OCI-M2 (cell line): ENCODE data around the gene CILP.

ENCODE experiments used
- DNase-seq: peaks from one replicate; lab custom pipeline; 2025; ENCODE audit not compliant: unreplicated experiment; lab: John Stamatoyannopoulos, UW

The CILP gene

DNA sequence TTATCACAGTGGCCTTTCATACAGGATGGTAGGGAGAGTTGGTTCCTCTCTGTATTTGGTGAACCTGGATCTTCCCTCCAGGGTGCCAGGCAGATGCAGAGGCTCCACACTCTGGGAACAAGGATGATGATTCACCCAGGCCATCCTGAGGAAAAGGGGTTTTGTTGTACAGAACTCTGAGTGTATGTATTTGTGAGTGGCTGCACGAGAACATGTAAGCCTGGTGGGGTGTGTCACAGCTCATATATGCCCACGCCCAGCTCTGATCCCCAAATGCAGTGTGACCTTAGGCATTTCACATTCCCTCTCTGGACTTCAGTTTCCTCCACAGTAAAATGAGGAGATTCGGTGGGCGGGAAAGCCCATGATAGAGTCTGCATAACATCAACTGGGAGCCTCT, 11.6 kb upstream of the CILP start:
- no peak for DNase-seq

DNA sequence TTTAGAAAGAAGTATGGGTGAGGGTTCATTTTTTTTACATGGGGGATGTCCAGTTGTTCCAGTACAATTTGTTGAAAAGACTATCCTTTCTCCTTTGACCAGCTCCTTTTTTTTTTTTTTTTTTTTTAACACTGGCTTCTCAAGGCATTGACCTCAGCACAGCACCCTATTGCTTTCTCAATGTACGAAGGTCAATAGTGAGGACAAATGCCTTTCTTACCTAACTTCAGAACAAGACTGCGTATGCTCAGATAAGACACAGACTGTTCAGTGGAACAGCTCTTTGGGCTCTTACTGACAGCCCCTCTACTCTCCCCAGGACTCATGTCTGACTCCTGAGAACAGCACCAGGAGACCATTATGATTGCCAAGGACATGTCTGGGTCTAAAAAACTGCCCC, 10.4 kb upstream of the CILP start:
- no peak for DNase-seq

DNA sequence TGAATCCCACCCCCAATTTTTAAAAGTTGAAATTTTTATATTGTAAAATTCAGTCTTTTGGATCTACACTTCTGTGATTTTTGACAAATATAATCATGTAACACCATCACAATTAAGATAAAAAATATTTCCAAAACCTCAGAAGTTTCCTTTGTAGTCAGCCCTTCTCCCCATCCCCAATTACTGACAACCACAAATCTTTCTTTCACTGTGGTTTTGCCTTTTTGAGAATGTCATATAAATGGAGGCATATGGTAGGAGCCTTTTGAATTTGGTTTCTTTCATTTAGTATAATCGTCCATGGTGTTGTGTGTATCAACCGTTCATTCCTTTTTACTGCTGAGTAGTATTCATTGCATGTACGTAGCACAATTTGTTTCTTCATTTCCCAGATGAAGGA, 7.9 kb upstream of the CILP start:
- no peak for DNase-seq

DNA sequence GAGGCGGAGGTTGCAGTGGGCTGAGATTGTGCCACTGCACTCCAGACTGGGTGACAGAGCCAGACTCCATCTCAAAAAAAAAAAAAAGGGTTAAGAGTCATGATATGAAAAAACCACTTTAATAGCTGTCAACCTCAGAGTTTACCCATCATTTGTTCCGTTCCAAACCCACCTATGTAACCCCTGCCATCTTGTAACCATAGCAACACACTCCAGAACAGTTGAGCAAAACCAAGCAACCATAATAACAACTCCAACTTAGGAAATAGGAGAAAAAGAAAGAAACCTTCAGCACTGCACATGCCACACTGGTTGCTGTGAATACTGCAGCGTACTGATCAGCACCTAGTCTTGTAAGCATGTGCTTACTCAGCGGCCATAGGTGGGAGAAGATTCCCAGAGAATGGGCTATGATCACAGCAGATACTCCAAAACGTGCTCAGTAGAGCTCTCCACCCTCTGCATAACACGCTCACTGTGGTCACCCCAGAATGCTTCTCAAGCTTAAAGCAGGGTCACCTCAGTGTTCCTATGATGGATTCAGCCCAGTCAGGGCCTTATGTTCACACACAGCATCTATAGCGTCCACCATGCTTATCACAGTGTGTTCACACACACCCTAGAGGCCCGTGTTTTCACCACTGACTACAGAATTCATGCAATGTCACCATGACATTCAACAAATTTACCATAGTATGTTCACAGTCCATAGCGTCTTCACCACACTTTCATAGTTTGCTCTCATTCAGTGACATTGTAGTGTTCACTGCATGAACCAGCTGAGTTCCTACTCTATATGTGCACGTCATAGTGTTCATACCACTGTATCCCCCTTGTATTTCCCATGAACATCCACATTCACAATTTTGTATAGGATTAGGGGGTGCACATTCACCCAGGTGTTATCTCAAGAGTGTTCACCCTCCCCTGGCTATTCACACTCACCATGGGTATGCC, 6.5 kb upstream of the CILP start:
- no peak for DNase-seq

DNA sequence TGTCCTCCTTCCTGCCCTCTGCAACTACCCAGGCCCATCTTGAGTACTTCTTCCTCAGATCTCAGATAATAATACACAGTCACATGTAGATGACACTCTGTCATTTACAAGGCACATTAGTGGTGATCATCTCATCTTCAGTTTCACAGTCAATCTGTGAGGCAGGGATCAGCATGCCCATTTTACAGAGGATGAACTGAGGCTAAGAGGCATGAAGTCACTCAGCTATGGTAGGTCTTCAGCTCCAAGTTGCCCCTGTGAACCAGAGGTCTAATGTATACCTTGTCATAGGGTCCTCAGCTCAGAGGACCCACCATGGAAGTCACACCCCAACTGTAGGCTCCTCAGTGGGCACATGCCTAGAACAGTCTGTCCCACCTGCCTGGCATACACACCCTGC, 4.2 kb upstream of the CILP start:
- DNase-seq, result no peak

DNA sequence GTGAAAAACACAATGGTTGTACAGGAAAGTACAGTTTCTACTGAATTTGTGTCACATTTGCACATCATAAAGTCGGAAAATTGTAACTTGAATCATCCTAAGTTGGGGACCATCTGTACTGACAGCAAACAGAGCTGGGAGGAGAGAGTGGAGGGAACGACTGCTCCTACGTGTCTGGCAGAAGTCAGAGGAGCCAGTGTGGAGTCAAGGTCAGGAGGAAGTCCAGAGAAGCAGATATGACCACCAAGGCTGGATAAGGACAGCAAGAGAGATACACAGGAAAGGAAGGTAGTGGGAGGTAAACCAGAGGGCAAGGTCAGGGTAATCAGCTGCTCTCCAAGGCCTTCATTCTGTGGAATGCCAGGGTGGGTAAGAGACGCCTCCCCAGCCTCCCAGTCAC, 2.7 kb upstream of the CILP start:
- DNase-seq, result no peak

DNA sequence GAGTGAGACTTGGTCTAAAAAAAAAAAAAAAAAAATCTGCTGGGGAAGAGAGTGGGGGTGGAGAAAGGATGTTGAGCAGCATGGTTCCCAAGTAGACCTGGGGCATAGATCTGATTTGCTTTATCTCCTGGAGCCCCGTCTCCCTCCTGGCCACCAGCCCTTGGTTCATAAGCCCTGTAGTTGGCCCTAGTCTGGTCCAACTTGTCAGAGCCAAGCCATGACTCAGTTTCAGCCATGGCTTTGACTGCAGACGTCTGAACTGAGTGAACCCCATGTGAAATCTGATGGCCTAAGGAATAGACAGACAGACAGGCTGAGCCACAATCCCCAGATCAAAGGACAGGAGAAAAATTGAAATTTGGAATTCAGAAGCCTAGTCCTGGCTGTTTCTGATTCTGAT, 2.0 kb upstream of the CILP start:
- no peak for DNase-seq

DNA sequence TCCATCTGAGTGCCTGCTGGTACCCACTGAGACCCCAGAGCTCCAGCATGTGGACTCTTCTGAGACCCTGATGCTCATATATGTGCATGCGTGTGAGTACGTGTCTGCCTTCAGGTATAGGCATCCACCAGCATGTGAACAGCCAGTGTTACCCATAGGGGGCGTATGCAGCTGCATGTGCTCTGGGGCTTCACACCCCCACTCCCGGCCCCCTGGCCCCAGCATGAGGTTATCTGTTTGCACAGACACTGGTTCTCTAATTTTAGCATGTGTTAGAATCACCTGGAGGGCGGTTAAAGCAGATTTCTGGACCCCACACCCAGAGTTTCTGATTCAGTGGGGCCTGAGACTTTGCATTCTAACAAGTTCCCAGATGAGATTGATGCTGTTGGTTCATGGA, 824 bp upstream of the CILP start:
- DNase-seq, result no peak

DNA sequence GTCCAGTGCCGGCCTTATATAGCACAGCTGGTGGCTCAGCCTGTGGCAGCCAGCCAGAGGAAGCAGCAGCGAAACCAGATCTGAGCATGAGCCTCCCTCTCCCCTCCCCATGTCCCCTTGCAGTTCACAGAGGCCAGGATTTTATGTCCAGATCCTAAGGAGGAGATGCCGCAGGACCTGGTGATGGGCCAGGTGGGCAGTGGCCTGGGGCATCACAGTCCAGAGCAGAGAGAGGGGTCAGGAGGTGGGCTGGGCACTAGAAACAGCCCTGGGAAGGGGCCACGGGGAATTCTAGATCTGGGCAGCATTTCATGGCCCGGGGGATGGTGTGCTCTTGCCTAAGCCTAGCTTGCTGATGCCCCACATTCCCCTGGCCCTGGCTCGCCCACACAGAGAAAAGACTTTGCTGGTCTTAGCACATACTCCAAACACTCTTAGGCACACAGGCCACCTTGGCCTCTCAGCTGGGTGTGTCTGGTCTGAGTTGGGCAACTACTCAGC, 259 bp upstream of the CILP start:
- DNase-seq, result no peak

DNA sequence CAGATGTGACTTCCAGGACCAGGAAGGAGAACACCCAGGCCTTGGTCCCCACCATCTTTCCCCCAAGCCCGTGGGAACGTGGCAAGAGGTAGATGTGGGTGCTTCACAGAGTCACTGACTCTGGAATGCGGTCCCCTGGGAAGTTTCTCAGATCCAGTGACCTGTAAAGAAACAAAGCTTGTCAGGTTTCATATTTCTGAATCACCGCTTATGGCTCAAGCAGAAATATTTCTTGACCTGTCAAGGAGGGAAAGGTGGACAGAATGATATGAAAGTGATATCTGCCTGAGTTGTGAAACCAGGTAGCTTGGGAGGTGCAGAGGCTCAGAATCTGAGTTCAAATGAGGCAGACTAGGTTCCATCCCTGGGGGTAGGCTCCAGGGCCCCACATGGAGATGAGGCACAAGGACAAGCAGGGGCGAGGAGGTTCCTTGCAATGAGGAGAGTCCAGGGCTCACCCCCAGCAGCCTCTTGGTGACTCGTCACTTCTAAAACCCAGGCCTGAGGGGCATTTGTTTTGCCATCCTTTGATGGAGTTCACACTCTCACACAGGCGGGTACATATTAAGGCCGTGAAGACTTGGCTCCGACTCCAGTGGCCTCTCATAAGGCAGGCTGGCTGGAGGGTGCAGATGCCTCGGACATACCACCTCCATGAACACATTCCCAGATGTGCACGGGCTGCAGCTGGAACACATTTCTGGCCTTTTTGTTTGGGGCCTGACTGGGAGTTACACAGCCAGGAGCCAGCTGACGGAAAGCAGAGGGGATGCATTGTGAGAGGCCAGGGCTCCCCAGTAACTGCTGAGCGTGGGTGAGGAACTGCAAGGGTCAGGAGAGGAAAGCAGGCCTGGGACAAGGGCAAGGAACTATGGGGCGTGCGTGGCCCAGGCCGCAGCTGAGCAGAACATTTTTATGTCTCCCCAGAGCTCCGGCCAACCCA, 1.3 kb downstream of the CILP start:
- DNase-seq, result no peak

DNA sequence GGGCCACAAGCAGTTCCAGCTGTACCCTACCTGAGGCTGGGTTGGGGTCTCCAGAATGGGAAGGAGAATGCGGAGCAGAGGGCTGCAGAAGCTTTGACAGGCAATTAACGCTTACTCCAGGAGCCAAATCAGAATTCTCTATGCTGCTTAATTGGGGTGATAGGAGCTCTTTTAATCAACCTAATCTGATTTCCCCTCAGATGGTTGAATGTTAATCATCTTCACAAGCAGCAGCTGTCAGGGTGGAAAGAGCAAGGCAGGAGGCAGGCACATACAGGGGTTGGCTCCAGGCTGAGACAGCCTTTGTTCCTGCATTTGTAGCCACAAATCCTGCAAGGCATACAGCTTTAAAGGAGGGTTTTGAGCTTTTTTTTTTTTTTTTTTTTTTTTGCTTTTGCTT, 2.6 kb downstream of the CILP start:
- DNase-seq, result no peak

DNA sequence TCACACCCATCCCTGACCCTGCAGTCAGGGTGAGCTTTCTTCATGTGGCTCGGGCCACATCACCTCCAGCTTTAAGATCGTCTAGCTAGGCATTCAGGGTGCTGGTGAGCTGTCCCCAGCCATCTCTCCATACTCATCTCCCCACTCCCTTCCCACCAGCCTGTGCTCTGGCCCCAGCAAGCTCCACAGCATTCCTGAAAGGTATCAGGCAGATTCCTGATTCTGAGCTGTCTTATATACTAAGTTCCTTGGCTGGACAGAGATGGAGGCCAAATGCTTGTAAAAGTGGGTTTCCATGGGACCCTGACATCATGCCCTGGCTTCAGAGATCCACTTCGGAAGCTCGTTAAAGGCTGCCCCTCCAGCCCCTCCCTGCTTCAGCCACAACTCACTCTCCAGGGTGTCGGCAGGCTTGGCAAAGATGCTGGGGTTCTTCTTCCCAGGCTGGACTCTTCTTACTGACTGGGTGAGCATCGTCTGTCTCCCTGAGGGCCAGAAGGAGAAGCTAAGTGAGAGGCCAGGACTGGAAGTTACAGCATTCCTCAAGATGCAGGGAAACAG, 3.9 kb downstream of the CILP start:
- no peak for DNase-seq

DNA sequence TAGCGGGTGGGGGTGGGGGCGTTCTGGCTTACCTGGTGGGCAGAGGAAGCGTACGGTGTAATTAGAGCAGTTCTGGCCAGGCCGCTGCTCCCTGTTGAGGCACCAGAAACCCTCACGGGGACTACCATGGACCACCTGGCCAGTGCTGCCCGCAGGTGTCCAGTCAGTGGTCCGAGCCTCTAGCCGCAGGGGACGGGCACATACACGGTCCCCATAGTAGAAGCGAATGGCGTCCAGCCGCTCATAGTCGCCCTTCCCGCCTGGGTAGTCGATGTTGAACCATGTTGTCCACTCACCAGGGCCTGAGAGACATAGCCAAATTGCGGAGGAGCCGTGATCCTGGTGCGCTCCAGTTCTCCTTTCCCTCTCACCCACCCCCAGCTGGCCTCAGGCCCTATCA, 4.5 kb downstream of the CILP start:
- DNase-seq, result no peak

DNA sequence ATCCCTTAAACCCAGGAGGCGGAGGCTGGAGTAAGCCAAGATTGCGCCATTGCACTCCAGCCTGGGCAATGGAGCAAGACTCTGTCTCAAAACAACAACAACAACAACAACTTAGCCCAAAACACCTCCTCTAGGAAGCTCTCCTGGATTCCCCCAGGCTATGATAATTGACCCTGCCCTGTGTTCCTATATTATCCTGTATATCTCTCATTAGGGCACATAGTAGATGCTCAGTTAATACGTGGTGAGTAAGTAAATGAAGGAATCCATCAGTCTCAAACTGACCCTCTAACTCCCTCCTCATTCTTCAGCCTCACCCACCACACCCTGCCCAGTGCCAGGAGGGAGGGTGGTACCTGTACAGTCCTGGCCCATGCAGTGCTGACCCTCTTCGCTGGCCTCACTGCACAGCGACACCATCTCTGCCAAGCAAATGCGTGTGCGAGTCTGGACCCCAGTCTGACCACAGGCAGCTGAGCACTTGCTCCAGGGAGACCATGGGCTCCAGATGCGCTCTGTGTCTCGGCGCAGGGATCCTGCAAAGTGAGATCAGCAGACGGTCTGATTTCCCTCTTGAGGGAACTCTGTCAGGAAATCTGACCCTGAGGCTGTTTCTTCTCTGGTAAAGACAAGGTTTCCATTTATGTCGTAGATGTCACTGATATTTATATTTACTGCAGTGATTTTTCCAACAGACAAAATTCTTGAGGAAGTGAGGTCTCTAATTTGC, 6.2 kb downstream of the CILP start:
- no peak for DNase-seq

DNA sequence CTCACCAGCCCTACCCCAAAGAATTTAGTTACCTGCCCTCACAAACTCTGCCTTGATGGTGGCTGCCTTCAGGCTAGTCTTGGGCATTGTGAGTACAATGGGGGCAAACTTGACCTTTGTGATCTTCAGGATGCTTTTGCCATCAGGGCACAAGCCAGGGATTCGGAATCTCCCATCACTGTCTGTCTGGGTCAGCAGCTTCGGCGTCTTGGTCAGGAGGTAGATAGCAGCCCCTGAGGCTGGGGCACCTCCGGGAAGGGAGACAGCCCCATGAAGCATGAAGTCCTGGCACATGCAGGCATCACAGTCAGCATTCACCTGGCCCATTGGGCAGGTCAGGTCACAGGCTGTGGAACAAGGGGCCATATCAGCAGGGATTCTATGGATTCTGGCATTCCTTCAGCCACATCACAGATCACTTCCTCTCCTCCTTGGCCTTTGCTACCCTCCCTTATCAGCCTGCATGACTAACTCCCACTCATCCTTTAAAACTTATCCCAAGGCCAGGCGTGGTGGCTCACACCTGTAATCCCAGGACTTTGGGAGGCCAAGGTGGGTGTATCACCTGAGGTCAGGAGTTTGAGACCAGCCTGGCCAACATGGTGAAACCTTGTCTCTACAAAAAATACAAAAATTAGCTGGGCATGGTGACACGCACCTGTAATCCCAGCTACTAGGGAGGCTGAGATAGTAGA, 6.9 kb downstream of the CILP start:
- DNase-seq, result no peak

DNA sequence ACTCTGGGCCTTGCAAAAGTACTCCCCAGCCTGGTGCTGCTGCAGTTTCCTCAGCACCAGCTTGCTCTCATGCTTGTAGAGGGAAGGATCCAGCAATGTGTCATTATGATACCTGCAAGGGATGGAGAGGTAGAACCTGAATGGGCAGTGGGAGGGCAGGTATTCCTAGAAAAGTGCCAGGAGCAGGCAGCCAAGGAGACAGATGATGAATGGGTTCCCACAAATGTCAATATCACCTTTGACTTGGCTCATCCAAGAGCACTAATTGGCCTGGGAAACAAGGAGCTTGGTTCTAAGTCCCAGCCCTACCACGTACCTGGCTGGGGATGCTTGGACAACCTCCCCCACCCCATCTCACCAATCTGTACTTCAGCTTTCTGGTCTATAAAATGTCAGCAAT, 9.4 kb downstream of the CILP start:
- DNase-seq, result no peak

DNA sequence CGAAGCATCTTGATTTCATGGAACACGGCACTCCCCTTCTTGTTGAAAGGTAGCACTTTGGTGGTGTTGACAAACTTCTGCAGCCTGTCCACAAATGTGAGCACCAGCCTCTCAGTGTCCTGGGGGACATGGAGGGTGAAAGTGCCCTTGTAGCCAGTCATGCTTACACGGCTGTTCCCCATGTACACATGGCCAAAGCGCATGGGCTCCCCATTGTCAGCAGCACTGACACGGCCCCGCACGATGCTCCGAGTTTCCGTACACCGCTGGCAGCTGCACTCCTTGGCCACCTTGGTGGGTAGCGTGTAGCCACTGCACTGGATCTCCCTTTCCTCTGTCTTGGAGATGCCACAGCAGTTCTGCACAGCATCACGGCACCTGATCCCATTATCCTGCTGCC, 12.7 kb downstream of the CILP start:
- DNase-seq, result no peak

DNA sequence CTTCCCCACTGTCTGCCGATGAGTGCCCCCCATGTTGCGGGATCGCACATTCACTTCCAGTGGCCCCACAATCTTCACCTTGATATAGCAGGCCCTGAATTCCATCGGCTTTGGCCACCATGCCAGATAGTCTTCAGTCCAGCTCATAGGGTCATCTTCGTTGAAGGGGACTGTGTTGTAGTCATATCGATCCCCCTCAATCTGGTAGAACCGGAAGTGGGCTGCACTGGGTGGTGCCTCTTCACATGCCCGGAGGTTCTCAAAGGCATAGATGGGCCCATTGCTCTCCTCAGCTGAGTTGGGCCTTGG, 14.0 kb downstream of the CILP start:
- DNase-seq, result no peak

DNA sequence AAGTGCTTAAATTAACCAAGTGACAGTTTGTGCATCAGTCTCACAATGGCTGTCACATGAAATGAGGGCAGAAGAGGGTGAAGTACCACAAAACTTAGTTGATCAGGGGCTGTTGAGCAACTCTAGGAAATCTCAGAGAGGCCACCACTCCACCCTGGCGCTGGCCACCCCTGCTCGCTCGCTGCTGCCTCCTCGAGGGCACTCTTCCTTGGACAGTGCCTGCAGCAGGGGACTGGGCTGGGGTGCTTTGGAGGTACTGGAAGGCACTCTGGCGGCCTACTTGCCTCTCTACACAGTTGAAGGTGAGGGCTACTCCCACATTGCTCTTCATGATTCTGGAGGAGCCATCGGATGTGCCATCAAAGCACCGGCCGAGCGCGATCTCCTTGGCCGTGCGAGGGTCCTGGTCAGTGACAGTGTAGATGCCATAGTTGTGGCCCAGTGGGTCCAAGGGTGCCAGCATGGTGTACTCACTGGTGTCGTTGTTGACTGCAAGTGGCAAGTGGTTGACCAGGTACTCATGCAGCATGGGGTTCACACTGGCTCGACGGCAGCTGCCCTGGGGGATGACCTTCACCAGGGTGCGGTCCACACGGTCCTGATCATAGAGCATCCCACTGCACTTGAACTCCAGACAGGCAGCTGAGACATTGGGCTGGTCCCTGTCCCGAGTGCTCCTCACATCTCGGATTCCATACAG, 14.5 kb downstream of the CILP start:
- no peak for DNase-seq

DNA sequence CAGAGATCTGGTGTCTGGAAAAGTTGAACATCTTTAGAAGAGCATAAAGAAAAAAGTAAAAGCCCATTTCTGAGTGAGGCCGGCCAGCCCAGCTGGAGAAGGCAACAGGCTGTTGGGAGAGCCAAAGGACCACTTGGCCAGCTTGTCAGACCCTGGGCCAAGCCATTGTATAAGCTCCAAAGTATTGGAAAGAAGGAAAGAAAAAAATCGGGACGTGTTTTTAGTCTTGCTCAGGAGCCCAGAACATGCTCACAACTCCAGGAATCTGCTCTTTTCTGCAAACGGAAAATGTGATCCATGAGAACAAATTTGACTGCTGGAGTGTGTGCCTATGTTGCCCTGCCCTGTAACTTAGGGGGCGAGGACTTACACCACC, 15.7 kb downstream of the CILP start:
- DNase-seq, result no peak
